Nephron progenitor cell (in vitro differentiated cells): ENCODE data around the gene SLC22A2.

Experiments
- DNase-seq: peaks from one replicate; pipeline ENCODE4 v3.0.0; 2021
- H3K27ac Mint-ChIP-seq: 2 replicates; pipeline ENCODE4 v1.8.0; 2021; ENCODE audit warnings: mild to moderate bottlenecking, moderate library complexity, mixed read lengths
- H3K27me3 Mint-ChIP-seq: 2 replicates; pipeline ENCODE4 v1.8.0; 2021; ENCODE audit warnings: mild to moderate bottlenecking, low read depth, mixed read lengths; ENCODE audit not compliant: poor library complexity
- H3K36me3 Mint-ChIP-seq: 2 replicates; pipeline ENCODE4 v1.8.0; 2021; ENCODE audit warnings: low read depth, mixed read lengths
- H3K4me1 Mint-ChIP-seq: 2 replicates; pipeline ENCODE4 v1.8.0; 2021; ENCODE audit warnings: mixed read lengths
- H3K4me3 Mint-ChIP-seq: 2 replicates; pipeline ENCODE4 v1.8.0; 2021; ENCODE audit warnings: mild to moderate bottlenecking, moderate library complexity, mixed read lengths
- H3K9me3 Mint-ChIP-seq: 2 replicates; pipeline ENCODE4 v1.8.0; 2021; ENCODE audit warnings: mild to moderate bottlenecking, moderate library complexity, mixed read lengths
- TF ChIP-seq, protein P1 (sequence below): fragments of 200-600 bp; sonication (generic); IDR thresholded peaks from 2 replicates; pipeline ENCODE4 v1.5.0; 2021; ENCODE audit warnings: antibody characterized with exemption

Gene SLC22A2

DNA sequence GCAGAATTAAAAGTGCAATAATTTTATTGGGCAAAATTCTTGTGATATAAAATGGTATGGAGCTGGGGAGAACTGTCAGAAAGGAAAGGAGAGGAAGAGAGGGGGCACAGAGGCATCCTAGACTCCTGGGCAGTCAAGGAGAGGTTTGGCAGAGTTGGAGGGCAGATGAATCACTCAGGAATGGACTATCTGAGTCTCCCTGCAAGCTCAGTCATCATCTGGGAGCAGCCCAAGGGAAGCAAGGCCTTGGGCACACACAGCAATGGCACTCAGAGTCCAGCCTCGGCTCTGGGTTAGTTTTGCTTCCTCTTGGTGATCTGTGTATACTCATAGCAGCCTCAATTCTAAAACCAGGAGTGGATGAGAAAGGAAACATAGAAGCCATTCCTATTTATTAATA lies 69.8 kb downstream of the SLC22A2 start:
- no peaks in the 10 kb centered on the region for H3K36me3 Mint-ChIP-seq
- no peak overlapping the region for H3K4me3 Mint-ChIP-seq

DNA sequence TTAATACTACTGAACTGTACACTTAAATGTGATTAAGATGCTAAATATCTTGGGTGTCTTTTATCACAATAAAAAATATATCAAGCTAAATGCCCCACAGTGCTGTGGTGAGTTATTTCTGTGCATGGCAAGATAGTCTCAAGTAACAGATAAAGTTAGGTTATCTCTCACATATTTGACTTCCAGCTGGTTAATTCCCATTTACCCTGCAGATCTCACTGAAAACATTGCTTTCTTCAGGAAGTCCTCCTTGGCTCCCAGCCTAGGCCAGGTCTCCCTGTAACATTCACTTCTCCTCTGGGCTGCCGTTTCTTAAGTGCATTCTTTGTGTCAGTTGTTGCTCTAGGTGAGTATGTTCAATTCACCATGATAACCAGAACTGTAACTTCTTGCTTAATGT lies 77.9 kb downstream of the SLC22A2 start:
- TF ChIP-seq, protein P1, sequence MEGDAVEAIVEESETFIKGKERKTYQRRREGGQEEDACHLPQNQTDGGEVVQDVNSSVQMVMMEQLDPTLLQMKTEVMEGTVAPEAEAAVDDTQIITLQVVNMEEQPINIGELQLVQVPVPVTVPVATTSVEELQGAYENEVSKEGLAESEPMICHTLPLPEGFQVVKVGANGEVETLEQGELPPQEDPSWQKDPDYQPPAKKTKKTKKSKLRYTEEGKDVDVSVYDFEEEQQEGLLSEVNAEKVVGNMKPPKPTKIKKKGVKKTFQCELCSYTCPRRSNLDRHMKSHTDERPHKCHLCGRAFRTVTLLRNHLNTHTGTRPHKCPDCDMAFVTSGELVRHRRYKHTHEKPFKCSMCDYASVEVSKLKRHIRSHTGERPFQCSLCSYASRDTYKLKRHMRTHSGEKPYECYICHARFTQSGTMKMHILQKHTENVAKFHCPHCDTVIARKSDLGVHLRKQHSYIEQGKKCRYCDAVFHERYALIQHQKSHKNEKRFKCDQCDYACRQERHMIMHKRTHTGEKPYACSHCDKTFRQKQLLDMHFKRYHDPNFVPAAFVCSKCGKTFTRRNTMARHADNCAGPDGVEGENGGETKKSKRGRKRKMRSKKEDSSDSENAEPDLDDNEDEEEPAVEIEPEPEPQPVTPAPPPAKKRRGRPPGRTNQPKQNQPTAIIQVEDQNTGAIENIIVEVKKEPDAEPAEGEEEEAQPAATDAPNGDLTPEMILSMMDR = no peak
- Mint-ChIP-seq H3K27ac (no peak overlapping the region), H3K4me1 (peaks cover 9% of the 10 kb centered on the region), H3K36me3 (no peaks in the 10 kb centered on the region), H3K27me3 (peaks cover 3% of the 10 kb centered on the region), H3K9me3 (peaks cover 9% of the 10 kb centered on the region), H3K4me3 (no peak overlapping the region)
- no peak for DNase-seq

More for the DNA sequence above, 69.8 kb downstream of the SLC22A2 start:
- TF ChIP-seq, protein P1 = no peak
- Mint-ChIP-seq H3K27ac (no peak overlapping the region), H3K27me3 (peaks cover 4% of the 10 kb centered on the region), H3K4me1 (no peaks in the 10 kb centered on the region), H3K9me3 (peaks cover 36% of the 10 kb centered on the region)
- no peak for DNase-seq

- Mint-ChIP-seq H3K9me3 (no peaks in the 10 kb centered on the region), H3K27me3 (peaks cover 8% of the 10 kb centered on the region), H3K4me3 (no peak overlapping the region), H3K27ac (no peak overlapping the region), H3K36me3 (no peaks in the 10 kb centered on the region), H3K4me1 (peaks cover 21% of the 10 kb centered on the region)
- TF ChIP-seq, protein P1 = no peak
- DNase-seq = no peak
These were observed 80.3 kb downstream of the SLC22A2 start for GRCh38 chr6:160178271-160178670.

DNA sequence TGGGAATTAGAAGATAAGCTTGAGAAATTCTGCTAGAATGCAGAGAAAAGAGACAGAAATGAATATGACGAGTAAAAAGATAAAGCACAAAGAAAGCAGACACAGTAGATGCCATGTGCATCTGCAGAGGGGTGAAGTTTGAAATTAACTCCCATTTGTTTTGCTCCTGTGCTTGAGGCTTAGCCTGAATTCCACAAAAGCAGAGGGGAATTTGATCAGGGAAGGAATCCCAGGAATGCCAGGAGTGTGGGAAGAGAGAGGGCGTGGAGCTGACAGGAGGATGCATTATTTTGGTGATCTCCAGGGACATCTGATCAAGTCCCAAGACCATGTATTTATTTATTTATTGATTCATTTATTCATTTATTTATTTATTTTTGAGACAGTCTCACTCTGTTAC lies 81.4 kb downstream of the SLC22A2 start:
- Mint-ChIP-seq H3K27ac (no peak overlapping the region), H3K27me3 (peaks cover 8% of the 10 kb centered on the region), H3K4me3 (no peak overlapping the region), H3K36me3 (no peaks in the 10 kb centered on the region), H3K9me3 (no peaks in the 10 kb centered on the region), H3K4me1 (peaks cover 21% of the 10 kb centered on the region)
- DNase-seq = no peak
- TF ChIP-seq, protein P1 = no peak

DNA sequence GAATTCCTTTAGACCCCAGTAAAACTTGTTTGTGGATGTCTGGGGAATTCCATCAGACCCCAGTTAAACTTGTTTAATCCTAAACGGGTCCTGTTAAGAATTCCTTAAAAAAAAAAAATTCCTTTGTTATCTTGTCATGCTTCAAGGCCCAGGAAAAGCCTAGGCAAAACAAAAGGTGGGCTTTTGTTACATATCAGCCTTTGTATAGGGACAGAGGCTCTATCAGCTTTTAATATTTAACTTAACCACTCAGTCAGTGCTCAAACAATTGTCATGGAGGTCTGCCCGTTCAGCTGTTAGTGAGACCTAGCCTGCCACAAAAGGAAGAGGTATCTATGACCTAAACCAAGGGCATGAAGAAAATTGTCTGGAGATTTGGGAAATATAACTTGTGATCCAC lies 83.9 kb downstream of the SLC22A2 start:
- TF ChIP-seq, protein P1 = no peak
- Mint-ChIP-seq H3K36me3 (no peaks in the 10 kb centered on the region), H3K27me3 (peaks cover 12% of the 10 kb centered on the region), H3K4me3 (no peak overlapping the region), H3K27ac (no peak overlapping the region), H3K4me1 (peaks cover 35% of the 10 kb centered on the region), H3K9me3 (no peaks in the 10 kb centered on the region)
- no peak for DNase-seq

DNA sequence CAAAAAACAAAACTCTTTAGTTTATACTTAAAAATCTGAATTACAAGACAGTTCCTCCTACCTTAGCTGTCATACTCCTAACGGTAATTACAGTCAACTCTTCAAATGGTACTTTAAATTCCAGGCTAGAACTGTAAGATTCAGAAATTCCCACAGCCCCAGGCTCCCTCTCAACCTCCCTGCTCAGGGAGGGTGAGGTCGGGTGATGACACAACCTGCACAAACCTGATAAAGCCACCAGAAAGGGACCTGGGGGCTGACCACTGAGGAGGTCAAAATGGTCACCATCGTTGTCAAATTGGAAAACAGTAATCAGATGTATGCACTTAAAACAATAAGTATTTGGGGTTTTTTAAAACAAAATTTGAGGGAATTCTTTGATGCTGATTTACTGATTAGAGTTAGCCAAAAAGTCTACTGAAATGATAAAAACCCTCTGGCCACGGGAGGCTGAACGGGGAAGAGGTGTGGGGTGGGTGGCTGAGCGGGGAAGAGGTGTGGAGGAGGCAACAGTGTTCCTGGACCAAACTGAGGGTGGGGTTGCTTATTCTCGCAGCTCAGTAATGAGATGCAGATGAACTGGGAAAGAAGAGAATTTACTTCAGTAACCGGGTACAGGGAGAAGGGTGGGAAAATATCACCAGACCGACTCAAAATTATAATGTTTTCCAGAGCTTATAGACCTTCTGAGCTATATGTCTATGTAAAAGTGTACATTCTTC lies 84.7 kb downstream of the SLC22A2 start:
- peaks cover 12% of the 10 kb centered on the region for H3K27me3 Mint-ChIP-seq

More for the DNA sequence above, 84.7 kb downstream of the SLC22A2 start:
- no peaks in the 10 kb centered on the region for H3K36me3 Mint-ChIP-seq
- TF ChIP-seq, protein P1 = no peak
- peaks cover 36% of the 10 kb centered on the region for H3K4me1 Mint-ChIP-seq
- no peak for DNase-seq
- H3K27ac Mint-ChIP-seq = no peak overlapping the region
- H3K9me3 Mint-ChIP-seq = no peaks in the 10 kb centered on the region
- H3K4me3 Mint-ChIP-seq = no peak overlapping the region
